GM12892 (cell line): ENCODE measurements around the gene IFNLR1.

Experiments used
- POLR2A ChIP-seq: IDR thresholded peaks from 2 replicates; pipeline ENCODE4 v1.6.1; 2011; ENCODE audit warnings: low read depth, low read length, control low read depth
- POLR2AphosphoS5 ChIP-seq: IDR thresholded peaks from 2 replicates; pipeline ENCODE4 v1.6.1; 2011; ENCODE audit warnings: low read depth, low read length, control low read depth
- TAF1 ChIP-seq: IDR thresholded peaks from 2 replicates; pipeline ENCODE4 v1.6.1; 2011; ENCODE audit warnings: low read depth, mild to moderate bottlenecking, control low read depth, low read length, borderline replicate concordance

GRCh38 chr1:24175033-24175755 is 11.9 kb downstream of the IFNLR1 start:
- TF ChIP-seq POLR2AphosphoS5 (no peak), POLR2A (no peak), TAF1 (no peak)
